ENCODE measurements around the gene MATK.

GRCh38 chr19:3801412-3802096, 15.4 kb upstream of the MATK start:
- TF ChIP-seq USF1 (IDR thresholded peaks at IDR 0.05): no peak
- TF ChIP-seq RAD21 (IDR thresholded peaks at IDR 0.05; ENCODE audit: low read depth): no peak
- TF ChIP-seq REST (IDR thresholded peaks at IDR 0.05; ENCODE audit: low read depth): no peak
- TF ChIP-seq TEAD4 (IDR thresholded peaks at IDR 0.05): no peak
- TF ChIP-seq YY1 (IDR thresholded peaks at IDR 0.05; ENCODE audit: low read depth): no peak
- no peak for TF ChIP-seq FOXM1 (IDR thresholded peaks at IDR 0.05; ENCODE audit: borderline replicate concordance, low read depth)
- no peak for TF ChIP-seq CEBPB (IDR thresholded peaks at IDR 0.05)
- TF ChIP-seq EP300 (IDR thresholded peaks at IDR 0.05; ENCODE audit: borderline replicate concordance): no peak
- TF ChIP-seq CREB1 (IDR thresholded peaks at IDR 0.05; ENCODE audit: low read depth): no peak
